HFFc6 (cell line): ENCODE data around the gene LDB3. TPM values are rescaled to one million over a fixed set of nuclear protein-coding genes. Genes with fewer than 3 reads are reported as not detected.

Experiments
- DNase-seq: peaks from one replicate; pipeline ENCODE4 v3.0.0-alpha.2; 2018
- H3K27ac Mint-ChIP-seq: 2 replicates; pipeline ENCODE4 v1.8.0; 2020; ENCODE audit warnings: mild to moderate bottlenecking, mixed read lengths
- H3K27me3 Mint-ChIP-seq: 2 replicates; pipeline ENCODE4 v1.8.0; 2021; ENCODE audit warnings: mild to moderate bottlenecking, moderate library complexity, mixed read lengths; ENCODE audit not compliant: insufficient read depth
- H3K36me3 Mint-ChIP-seq: 2 replicates; pipeline ENCODE4 v1.8.0; 2021; ENCODE audit warnings: low read depth, mixed read lengths
- H3K4me1 Mint-ChIP-seq: 2 replicates; pipeline ENCODE4 v1.8.0; 2020; ENCODE audit warnings: low read depth, mixed read lengths
- H3K4me3 Mint-ChIP-seq: 2 replicates; pipeline ENCODE4 v1.8.0; 2020; ENCODE audit warnings: mild to moderate bottlenecking, moderate library complexity, mixed read lengths
- H3K9me3 Mint-ChIP-seq: 2 replicates; pipeline ENCODE4 v1.8.0; 2020; ENCODE audit warnings: mild to moderate bottlenecking, mixed read lengths
- total RNA-seq, 6 experiments: library from RNA; stranded (reverse); fragmentation: NEBNext Ultra II Directional; extraction: Animal tissue kit (Norgen Biotek cat#: 25700); gene quantifications; 2 replicates in 1 of 6; 3 replicates in 5 of 6; pipeline ENCODE4 v1.2.3, GENCODE V29; 2021
- TF ChIP-seq, protein P1 (sequence below): fragments of 200-600 bp; sonication (generic); IDR thresholded peaks from 2 replicates; pipeline ENCODE4 v1.5.0; 2021; ENCODE audit warnings: antibody characterized with exemption, mild to moderate bottlenecking

The LDB3 gene
- total RNA-seq, 6 experiments from 2014 or later, result 0.55 to 1.3 (median 0.66) TPM

DNA sequence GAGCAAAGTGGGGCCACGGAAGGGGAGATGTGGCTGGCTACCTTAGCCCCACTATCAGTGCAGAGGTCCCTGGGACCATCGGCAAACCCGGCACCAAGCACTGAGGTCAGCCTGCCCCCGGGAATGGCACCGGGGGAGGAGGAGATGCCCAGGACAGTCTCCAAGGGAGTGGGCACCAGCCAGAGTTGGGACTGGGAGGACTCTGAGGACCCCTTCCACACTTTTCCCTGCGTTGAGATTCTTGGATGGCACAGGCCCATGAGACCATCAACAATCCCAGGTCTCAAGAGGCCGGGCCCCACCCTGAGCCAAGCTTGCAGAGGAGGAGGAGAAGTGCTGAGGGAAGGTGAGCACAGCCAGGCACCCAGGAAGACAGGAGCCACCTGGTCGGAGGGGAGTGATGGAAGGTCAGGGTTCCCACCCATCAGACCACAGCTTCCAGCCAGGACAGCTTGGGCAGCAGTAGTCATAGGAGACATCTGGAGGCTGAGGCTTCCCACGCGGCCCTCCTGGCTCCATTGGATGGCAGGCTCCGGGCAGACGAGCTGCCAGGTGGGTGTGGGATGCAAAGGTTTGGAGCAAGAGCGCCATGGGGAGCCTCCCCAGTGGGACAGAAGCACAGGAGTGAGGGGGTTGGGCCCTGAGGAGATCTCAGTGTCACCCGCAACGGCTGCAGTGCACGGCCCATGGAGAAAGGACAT lies 16.5 kb upstream of the LDB3 start:
- TF ChIP-seq, protein P1, sequence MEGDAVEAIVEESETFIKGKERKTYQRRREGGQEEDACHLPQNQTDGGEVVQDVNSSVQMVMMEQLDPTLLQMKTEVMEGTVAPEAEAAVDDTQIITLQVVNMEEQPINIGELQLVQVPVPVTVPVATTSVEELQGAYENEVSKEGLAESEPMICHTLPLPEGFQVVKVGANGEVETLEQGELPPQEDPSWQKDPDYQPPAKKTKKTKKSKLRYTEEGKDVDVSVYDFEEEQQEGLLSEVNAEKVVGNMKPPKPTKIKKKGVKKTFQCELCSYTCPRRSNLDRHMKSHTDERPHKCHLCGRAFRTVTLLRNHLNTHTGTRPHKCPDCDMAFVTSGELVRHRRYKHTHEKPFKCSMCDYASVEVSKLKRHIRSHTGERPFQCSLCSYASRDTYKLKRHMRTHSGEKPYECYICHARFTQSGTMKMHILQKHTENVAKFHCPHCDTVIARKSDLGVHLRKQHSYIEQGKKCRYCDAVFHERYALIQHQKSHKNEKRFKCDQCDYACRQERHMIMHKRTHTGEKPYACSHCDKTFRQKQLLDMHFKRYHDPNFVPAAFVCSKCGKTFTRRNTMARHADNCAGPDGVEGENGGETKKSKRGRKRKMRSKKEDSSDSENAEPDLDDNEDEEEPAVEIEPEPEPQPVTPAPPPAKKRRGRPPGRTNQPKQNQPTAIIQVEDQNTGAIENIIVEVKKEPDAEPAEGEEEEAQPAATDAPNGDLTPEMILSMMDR, result no peak
- DNase-seq, result no peak
- no peaks in the 10 kb centered on the region for H3K36me3 Mint-ChIP-seq
- no peak overlapping the region for H3K27ac Mint-ChIP-seq
- H3K4me1 Mint-ChIP-seq, result peaks cover 36% of the 10 kb centered on the region
- H3K27me3 Mint-ChIP-seq, result peaks cover 4% of the 10 kb centered on the region
- no peaks in the 10 kb centered on the region for H3K9me3 Mint-ChIP-seq
- no peak overlapping the region for H3K4me3 Mint-ChIP-seq

DNA sequence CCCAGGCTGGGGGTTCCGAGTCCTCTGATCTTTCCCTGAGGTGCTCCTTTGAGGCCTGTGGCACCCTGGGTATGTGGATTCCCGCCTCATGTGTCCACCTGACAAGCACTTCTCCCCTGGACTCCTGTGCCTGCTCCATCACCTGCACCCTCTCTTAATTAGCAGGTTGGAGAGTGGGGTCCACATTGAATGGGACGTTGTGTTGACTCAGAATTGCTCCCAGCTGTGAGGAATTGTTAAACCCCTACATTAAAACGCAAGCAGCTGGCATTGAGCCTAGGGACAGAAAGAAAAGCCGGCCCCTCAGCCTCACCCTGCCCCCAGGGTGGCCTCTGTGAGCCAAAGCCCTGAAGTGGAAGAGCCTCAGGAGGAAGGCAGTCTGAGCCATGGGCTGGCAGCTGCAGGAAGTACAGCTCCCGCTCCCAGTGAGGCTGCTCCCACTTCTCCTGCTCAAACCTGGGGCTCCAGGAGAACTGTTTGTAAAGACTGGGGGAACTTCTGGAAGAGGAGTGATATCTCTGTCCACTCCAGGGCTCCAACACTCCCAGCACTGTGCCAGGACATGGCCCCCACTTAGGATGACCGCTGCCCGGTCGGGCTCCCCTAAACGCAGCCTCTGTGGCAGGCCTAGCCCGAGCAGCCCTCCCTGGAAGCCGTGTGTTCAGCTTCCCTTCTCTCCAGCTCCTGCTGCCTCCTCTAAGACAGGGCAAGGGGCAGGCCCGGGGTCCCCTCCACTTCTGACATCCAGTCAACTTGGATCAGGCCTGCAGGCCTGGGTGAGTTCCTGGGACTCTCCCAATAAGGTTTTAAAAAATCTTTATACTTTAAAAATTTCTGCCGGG lies 15.7 kb upstream of the LDB3 start:
- H3K27me3 Mint-ChIP-seq, result peaks cover 9% of the 10 kb centered on the region
- peaks cover 34% of the 10 kb centered on the region for H3K4me1 Mint-ChIP-seq
- no peaks in the 10 kb centered on the region for H3K36me3 Mint-ChIP-seq
- DNase-seq, result no peak
- H3K4me3 Mint-ChIP-seq, result no peak overlapping the region
- TF ChIP-seq, protein P1, result no peak
- H3K9me3 Mint-ChIP-seq, result no peaks in the 10 kb centered on the region
- H3K27ac Mint-ChIP-seq, result no peak overlapping the region

DNA sequence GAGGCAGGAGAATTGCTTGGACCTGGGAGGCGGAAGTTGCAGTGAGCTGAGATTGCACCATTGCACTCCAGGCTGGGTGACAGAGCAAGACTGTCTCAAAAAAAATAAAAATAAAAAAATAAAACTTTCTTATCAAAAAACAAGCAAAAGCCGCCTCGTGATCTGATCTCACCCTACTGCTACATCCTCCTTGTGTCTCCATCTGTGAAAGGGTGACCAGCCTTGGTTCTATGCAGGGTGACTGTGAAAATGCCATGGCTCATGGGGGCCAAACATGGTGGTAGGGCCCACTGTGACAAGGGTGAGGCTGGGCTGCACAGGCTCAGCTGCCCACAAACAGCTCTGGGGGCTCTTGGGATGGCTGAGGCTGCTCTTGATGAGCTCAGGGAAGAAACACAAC lies 14.9 kb upstream of the LDB3 start:
- peaks cover 9% of the 10 kb centered on the region for H3K27me3 Mint-ChIP-seq
- peaks cover 28% of the 10 kb centered on the region for H3K4me1 Mint-ChIP-seq
- TF ChIP-seq, protein P1, result no peak
- DNase-seq, result no peak
- no peak overlapping the region for H3K4me3 Mint-ChIP-seq
- H3K27ac Mint-ChIP-seq, result no peak overlapping the region
- H3K36me3 Mint-ChIP-seq, result no peaks in the 10 kb centered on the region
- no peaks in the 10 kb centered on the region for H3K9me3 Mint-ChIP-seq

DNA sequence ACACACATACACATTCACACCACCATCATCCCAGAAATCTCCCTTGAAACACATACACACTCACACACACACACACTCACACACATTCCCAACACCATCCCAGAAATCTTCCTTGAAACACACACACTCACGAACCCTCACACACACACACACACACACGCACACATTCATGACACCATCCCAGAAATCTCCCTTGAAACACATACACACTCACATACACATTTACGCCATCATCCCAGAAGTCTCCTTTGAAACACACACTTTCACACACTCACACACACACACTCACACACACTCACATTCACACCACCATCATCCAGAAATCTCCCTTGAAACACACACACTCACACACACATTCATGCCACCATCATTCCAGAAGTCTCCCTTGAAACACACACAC lies 14.3 kb upstream of the LDB3 start:
- Mint-ChIP-seq H3K9me3 (no peaks in the 10 kb centered on the region), H3K36me3 (no peaks in the 10 kb centered on the region), H3K27me3 (peaks cover 9% of the 10 kb centered on the region), H3K4me3 (no peak overlapping the region), H3K4me1 (peaks cover 22% of the 10 kb centered on the region), H3K27ac (no peak overlapping the region)
- TF ChIP-seq, protein P1, result no peak
- no peak for DNase-seq

DNA sequence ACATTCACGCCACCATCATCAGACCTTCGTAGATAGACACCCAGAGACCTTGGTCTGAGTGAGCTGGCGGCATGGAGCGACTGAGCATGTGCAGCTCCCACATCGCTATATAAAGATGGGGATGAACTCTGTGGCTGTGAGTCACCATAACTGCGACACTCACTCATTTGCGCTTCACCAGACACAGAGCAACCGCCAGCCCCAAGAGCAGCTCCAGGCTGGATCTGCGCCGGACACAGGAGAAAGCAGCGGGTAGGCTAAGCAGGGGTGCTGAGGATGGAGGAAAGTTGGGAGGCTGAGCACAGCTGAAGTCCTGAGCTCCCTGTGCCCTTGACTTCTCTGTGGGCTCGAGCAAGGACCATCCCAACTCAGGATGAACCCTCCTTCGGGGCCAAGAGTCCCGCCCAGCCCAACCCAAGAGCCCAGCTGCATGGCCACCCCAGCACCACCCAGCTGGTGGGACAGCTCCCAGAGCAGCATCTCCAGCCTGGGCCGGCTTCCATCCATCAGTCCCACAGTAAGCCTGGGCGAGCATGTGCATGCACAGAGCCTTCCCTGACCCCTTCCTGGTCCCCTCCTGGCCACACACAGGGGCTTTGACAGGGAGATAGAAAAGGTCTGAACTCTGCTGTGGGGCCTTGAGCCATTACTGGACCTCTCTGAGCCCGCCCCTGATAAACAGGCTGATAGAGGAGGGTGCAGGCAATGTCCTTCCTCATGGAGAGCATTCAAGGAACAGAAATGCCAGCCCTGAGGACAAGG lies 13.7 kb upstream of the LDB3 start, which contains the start of gene OPN4:
TSS of gene OPN4 (plus strand) at position 137 of the 762 bp plus-strand sequence. CDS start at position 374, 237 bp downstream.
- H3K9me3 Mint-ChIP-seq, result no peaks in the 10 kb centered on the region
- no peak within 1 kb of the TSS for H3K4me3 Mint-ChIP-seq
- H3K36me3 Mint-ChIP-seq, result no peaks in the 10 kb centered on the region
- H3K27ac Mint-ChIP-seq, result no peak within 1 kb of the TSS
- peaks cover 11% of the 10 kb centered on the region for H3K27me3 Mint-ChIP-seq
- no peak for DNase-seq
- TF ChIP-seq, protein P1, result no peak
- peaks cover 16% of the 10 kb centered on the region for H3K4me1 Mint-ChIP-seq
